Measurements from ENCODE around the gene MMUT.
A peak's percentile ranks its signal among the peaks of the same experiment; 100 is the strongest.

DNA sequence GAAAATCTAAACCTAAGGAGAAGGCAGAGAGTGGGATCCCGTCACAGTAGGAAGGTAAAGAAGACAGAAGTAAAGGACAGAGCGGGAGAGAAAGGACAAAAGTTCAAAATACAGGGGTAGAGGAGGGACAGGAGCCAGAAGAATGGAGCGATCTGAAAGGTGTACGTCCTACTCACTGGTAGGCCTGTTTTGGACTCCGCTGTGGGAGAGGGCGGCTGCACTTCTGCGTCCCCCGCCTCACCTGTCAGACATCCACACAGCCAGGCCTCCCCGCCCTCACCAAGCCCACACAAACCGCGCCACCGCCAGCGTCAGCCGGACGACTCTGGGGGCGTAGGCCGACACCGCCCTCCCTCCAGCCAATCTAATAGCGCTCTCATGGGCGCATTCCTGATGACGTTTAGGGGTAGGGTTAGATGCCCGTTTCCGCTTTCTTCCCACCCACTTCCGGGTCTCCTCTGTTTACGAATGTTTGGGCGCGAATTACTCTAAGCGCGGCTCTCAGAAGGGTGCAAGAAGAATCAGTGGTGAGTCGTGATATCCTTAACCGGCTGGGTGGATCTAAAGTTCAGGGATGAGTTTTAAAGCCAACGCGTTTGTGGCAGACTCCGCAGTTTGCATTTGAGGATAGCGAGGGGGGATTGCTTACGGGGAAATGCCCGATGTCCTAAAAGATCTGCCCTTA lies at the start of gene MMUT, which contains the start of gene CENPQ:
- TF ChIP-seq POLR2A (IDR thresholded peaks at IDR 0.05) (peak; percentile 88), CTCF (IDR thresholded peaks at IDR 0.05) (no peak)

Measured in right lobe of liver (tissue), 4 donors.